NCI-H128 (cell line): ENCODE results near the gene UGP2.
A peak's percentile ranks its signal among the peaks of the same experiment; 100 is the strongest.
"Not testable (repeated sequence)": the region's sequence is repeated elsewhere in the genome, so short reads cannot be mapped to it uniquely, and the experiment has no call there.

Source experiments
- DNase-seq: peaks from one replicate; lab custom pipeline; 2025; ENCODE audit not compliant: unreplicated experiment; lab: John Stamatoyannopoulos, UW

UGP2 gene

DNA sequence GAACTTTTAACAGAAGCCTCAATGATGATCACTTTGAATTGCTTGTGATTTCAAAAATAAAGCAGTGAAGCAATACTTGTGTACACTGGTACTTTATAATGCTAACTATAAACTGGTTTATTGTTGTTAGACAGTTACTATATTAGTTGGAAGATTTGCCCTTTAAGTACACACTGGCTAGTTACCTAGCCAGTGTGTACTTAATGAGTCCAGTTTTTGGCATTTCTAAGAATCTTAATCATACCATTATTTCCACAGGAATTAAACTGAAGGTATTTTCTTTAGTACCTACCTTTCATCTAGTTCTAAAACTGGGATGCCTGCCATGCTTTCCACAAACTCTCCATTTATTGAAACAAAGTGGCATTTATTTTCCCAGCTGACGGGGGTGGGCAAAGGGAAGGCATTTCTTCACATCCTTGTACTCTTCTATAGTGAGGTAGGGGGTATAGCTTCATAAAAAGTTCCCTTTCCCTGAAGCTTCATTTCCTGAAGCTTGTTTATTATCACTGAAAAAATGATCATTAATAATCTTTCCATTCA is 49.9 kb downstream of the UGP2 start:
- no peak for DNase-seq

DNA sequence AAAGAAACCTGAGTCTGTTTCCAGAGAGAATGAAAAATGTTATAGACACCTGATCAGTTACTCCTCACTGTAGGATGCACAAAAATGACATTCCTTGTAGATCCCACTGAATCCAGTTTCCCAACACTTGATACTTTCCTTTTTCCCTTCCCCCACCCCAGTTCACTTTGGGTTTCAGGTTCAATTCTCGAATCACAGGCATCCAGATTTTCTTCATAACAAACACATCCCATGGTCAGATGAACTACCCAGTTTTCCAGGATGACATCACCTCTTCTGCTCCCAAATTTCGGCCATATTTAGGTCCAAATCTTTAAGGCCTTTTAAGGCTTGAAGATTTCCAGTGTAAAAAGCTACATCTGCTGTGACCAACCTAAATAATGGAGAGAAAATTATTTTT is 51.5 kb downstream of the UGP2 start:
- DNase-seq: no peak

DNA sequence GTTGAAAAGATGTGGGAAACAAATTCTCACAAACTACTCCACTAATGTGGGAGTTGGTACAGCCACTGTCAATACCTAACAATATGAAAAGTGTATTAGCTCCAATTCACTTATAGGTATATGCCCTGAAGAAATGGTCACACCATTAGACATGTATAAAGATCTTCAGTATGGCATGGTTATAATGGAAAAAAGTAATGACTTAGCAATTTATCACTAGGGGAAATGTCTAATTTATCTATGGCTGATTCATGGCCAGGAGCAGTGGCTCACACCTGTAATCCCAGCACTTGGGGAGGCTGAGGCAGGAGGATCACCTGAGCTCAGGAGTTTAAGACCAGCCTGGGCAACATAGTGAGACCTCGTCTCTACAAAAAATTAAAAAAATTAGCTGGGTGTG is 52.5 kb downstream of the UGP2 start:
- DNase-seq: no peak

DNA sequence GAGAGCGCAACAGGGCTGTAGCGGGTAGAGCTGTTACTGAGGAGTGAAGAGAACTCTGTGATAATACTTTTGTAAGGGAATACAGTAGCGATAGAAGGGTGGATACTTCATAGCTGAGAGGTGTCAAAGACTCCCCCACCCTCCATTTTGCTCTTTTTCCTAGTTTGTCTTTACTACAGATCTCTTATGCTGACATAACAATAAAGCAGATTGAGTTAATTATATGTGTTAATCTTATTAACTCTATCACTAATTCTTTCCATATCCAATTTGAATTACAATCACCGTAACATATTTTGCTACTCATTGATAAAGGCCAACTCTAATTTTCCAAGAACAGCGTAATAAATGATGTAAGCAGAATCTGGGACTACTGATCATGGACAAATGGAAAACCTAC is 57.1 kb downstream of the UGP2 start:
- DNase-seq: no peak

DNA sequence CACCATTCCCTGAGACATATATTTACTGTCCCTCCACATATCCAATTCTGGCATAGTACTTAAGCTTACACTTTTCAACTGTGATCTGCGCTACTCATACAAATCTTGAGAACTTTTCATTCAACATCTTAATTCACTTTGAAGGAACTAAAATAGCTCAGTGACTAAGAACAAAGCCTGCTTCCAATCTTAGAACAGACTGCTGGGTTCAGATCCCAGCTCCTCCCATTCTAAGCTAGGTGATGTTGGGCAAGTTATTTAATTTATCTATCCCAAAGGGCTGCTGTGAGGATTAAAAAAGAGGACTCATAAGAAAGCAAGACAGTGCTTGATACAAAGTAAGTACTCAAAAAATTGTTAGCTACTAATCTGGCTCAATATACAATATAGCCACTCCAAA is 57.9 kb downstream of the UGP2 start:
- DNase-seq: no peak

DNA sequence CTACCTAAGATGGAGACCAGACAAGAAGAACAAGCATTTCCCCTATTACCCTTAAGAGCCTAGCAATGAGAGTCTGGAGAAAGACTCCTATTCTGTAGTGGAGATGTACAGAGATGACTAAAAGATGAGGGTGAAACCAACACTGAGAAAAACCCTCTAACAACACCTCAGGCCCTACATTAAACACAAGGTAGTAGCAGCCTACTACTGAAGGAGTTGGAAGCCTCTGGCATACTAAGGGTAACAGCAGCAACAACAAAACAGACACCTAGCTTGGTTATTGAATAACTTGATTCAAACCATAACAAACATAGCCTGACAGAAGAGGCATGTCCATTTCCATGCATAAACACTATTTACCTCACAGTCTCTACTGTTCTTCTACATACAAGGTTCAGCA is 60.5 kb downstream of the UGP2 start:
- DNase-seq: no peak

DNA sequence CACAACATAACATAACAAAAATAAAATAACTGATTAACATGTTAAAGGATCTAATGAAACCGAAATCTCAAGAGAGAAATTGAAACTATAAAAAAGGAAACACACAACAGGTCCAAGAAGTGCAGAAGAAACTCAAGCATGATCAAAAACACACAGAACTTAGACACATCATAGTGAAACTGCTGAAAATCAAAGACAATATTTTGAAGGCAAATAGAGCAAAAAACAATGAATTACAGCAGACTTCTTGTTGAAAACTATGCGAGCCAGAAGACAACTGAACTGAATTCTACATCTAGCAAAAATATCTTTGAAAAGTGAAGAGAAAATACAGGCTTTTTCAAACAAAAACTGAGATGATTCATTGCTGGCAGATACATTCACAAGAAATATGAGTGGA is 61.3 kb downstream of the UGP2 start:
- no peak for DNase-seq

DNA sequence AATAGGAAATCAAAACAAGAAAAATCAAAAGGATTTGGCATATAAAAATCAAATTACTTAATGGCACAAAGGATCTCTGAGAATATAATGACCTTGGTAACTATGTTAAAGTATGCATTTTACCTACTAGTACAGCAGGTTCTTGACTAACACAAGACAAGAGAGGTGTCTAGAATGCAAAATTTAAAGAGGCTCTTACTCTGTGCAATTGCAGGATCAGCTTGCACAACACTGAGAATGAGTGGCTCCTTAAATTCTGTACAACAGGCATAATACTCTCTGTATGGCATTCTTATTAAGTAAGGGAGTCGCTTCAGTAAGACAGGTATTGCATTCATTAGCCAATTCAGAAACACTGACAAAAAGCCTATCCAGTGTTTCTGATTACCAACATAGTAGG is 72.6 kb downstream of the UGP2 start:
- no peak for DNase-seq

DNA sequence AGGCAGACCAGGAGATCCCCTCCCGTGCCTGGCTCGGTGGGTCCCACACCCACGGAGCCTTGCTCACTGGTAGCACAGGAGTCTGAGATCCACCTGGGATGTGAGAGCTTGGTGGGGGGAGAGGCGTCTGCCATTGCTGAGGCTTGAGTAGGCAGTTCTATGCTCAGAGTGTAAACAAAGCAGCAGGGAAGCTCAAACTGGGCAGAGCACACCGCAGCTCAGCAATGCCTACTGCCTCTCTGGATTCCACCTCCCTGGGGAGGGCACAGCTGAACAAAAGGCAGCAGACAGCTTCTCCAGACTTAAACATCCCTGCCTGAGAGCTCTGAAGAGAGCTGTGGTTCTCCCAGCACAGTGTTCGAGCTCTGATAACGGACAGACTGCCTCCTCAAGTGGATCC is 85.1 kb downstream of the UGP2 start:
- DNase-seq: peak; percentile 13

DNA sequence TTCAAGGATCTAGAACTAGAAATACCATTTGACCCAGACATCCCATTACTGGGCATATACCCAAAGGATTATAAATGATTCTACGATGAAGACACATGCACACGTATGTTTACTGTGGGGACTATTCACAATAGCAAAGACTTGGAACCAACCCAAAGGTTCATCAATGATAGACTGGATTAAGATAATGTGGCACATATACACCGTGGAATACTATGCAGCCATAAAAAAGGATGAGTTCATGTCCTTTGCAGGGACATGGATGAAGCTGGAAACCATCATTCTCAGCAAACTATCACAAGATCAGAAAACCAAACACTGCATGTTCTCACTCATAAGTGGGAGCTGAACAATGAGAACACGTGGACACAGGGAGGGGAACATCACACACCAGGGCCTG is 90.4 kb downstream of the UGP2 start:
- not testable (repeated sequence) for DNase-seq
